Glutamatergic neuron (in vitro differentiated cells): ENCODE results near the gene LATS2. TPM values are rescaled to one million over a fixed set of nuclear protein-coding genes. Genes with fewer than 3 reads are reported as not detected.

Source experiments
- DNase-seq: peaks from one replicate; pipeline ENCODE4 v3.0.0; 2022
- H3K27ac Mint-ChIP-seq: one replicate; pipeline ENCODE4 v1.8.0; 2020; ENCODE audit warnings: mild to moderate bottlenecking, mixed read lengths, inconsistent platforms; ENCODE audit not compliant: unreplicated experiment
- H3K27me3 Mint-ChIP-seq: one replicate; pipeline ENCODE4 v1.8.0; 2020; ENCODE audit warnings: mild to moderate bottlenecking, moderate library complexity, mixed read lengths, inconsistent platforms; ENCODE audit not compliant: unreplicated experiment
- H3K36me3 Mint-ChIP-seq: one replicate; pipeline ENCODE4 v1.8.0; 2020; ENCODE audit warnings: mild to moderate bottlenecking, mixed read lengths, inconsistent platforms; ENCODE audit not compliant: unreplicated experiment
- H3K4me1 Mint-ChIP-seq: one replicate; pipeline ENCODE4 v1.8.0; 2020; ENCODE audit warnings: mild to moderate bottlenecking, low read depth, mixed read lengths, inconsistent platforms; ENCODE audit not compliant: unreplicated experiment
- H3K4me3 Mint-ChIP-seq: one replicate; pipeline ENCODE4 v1.8.0; 2020; ENCODE audit warnings: mild to moderate bottlenecking, mixed read lengths, inconsistent platforms; ENCODE audit not compliant: unreplicated experiment
- H3K9me3 Mint-ChIP-seq: one replicate; pipeline ENCODE4 v1.8.0; 2020; ENCODE audit warnings: mild to moderate bottlenecking, moderate library complexity, mixed read lengths, inconsistent platforms; ENCODE audit not compliant: unreplicated experiment
- total RNA-seq: library from RNA; stranded (reverse); fragmentation: NEBNext Ultra II Directional; extraction: Animal tissue kit (Norgen Biotek cat#: 25700); gene quantifications from one replicate; pipeline ENCODE4 v1.2.1, GENCODE V29; 2021; ENCODE audit not compliant: unreplicated experiment
- TF ChIP-seq, protein P1 (sequence below): fragments of 200-600 bp; sonication (generic); IDR thresholded peaks from one replicate; pipeline ENCODE4 v1.5.0; 2021; ENCODE audit not compliant: partially characterized antibody, unreplicated experiment

LATS2 gene
- total RNA-seq, 1 donor from 2014 or later: 2.2 TPM

GRCh38 chr13:21048901-21049698 is 12.3 kb downstream of the LATS2 start:
- Mint-ChIP-seq H3K27ac (no peak overlapping the region), H3K4me1 (peaks cover 2% of the 10 kb centered on the region), H3K27me3 (peaks cover 2% of the 10 kb centered on the region), H3K36me3 (no peaks in the 10 kb centered on the region), H3K9me3 (peaks cover 3% of the 10 kb centered on the region), H3K4me3 (no peak overlapping the region)
- DNase-seq: no peak
- TF ChIP-seq, protein P1, sequence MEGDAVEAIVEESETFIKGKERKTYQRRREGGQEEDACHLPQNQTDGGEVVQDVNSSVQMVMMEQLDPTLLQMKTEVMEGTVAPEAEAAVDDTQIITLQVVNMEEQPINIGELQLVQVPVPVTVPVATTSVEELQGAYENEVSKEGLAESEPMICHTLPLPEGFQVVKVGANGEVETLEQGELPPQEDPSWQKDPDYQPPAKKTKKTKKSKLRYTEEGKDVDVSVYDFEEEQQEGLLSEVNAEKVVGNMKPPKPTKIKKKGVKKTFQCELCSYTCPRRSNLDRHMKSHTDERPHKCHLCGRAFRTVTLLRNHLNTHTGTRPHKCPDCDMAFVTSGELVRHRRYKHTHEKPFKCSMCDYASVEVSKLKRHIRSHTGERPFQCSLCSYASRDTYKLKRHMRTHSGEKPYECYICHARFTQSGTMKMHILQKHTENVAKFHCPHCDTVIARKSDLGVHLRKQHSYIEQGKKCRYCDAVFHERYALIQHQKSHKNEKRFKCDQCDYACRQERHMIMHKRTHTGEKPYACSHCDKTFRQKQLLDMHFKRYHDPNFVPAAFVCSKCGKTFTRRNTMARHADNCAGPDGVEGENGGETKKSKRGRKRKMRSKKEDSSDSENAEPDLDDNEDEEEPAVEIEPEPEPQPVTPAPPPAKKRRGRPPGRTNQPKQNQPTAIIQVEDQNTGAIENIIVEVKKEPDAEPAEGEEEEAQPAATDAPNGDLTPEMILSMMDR: no peak

DNA sequence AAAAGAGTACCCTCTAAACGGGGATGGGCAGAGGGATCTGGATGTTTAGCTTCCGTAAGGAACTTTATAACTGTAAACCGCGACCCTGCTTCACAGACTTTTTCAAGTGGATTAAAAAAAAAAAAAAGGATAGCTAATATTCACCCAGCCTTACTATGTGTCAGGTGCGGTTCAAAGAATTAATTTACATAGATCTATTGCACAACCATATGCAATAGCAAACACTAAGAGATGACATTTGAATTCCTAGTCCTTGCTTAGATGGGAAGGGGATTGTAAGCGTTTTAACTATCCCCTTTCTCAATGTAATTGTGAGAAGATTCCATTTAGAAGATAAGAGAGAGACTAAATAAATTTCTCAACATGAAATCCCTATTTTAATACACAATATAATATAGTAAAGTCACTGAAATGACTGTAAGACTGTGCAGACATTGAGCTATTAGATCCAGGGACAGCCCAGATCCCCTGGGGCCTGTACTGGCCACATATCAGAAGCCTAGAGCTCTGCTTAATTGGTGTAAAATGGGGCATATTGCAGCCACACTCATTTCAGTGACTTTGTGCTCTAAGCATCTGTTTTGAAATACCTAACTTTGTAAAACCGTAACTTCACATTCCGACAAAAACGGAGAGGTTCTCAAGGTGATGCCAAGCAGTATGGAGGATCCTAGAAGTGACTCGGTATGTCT is 13.6 kb downstream of the LATS2 start:
- Mint-ChIP-seq H3K9me3 (peaks cover 3% of the 10 kb centered on the region), H3K27me3 (peaks cover 2% of the 10 kb centered on the region), H3K27ac (no peak overlapping the region), H3K36me3 (no peaks in the 10 kb centered on the region), H3K4me3 (no peak overlapping the region), H3K4me1 (peaks cover 2% of the 10 kb centered on the region)
- DNase-seq: peak; percentile 42
- TF ChIP-seq, protein P1: no peak

GRCh38 chr13:21047087-21047486 is 14.3 kb downstream of the LATS2 start:
- no peak overlapping the region for H3K4me3 Mint-ChIP-seq
- no peak for DNase-seq
- TF ChIP-seq, protein P1: no peak
- H3K4me1 Mint-ChIP-seq: peaks cover 2% of the 10 kb centered on the region
- peaks cover 2% of the 10 kb centered on the region for H3K27me3 Mint-ChIP-seq
- H3K36me3 Mint-ChIP-seq: no peaks in the 10 kb centered on the region
- peaks cover 3% of the 10 kb centered on the region for H3K9me3 Mint-ChIP-seq
- H3K27ac Mint-ChIP-seq: no peak overlapping the region

DNA sequence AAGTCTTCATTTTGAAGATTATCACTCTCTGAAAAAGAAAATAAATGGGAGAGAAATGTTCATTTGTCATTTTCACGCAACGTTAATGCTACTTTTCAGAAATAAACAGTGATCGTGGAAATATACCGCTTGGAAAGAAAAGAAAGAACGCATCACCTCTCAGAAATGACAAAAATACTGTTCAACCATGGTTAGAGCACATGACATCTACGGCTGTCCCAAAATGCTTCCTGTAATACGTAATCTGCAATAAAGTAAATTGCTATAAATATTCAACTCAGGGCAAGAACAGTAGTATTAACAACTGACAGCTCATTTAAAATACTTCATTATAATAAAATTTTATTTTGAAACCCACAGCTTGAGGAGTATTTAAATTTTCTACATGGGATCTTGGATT is 15.2 kb downstream of the LATS2 start:
- TF ChIP-seq, protein P1: no peak
- peaks cover 2% of the 10 kb centered on the region for H3K27me3 Mint-ChIP-seq
- no peak overlapping the region for H3K4me3 Mint-ChIP-seq
- H3K4me1 Mint-ChIP-seq: peaks cover 8% of the 10 kb centered on the region
- no peak for DNase-seq
- H3K27ac Mint-ChIP-seq: no peak overlapping the region
- no peaks in the 10 kb centered on the region for H3K36me3 Mint-ChIP-seq
- peaks cover 3% of the 10 kb centered on the region for H3K9me3 Mint-ChIP-seq

DNA sequence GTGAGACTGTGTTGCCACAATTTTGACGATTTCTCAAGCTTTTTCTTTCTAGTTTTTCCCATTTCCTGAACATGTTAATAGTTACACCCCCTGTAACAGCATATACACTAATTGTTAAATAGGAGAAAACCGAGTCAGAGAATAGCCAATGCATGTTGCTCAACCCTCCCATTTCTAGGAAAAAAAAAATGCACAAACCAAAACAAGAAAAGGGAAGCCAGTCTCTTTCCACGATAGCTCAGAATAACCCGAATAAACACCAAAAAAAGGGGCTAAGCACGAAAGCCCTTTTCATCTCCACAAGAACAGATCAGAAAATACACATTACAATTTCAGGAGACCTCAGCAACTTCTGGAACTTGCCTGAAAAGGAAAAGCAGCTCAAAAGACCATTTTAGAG is 16.3 kb downstream of the LATS2 start:
- Mint-ChIP-seq H3K27ac (no peak overlapping the region), H3K4me3 (no peak overlapping the region), H3K4me1 (peaks cover 10% of the 10 kb centered on the region)

More for the DNA sequence above, 16.3 kb downstream of the LATS2 start:
- Mint-ChIP-seq H3K27me3 (peaks cover 2% of the 10 kb centered on the region), H3K36me3 (no peaks in the 10 kb centered on the region), H3K9me3 (peaks cover 1% of the 10 kb centered on the region)
- DNase-seq: no peak
- TF ChIP-seq, protein P1: no peak
